PC-9 (cell line): ENCODE results near the gene MRPS27.

Experiments used
- CTCF ChIP-seq: fragments of 200-600 bp; sonication (generic); conservative IDR thresholded peaks from 2 replicates; pipeline ENCODE4 v1.6.1; 2017; ENCODE audit warnings: mixed run types, antibody characterized with exemption, mild to moderate bottlenecking, moderate library complexity
- EZH2 ChIP-seq: fragments of 200-600 bp; sonication (generic); IDR thresholded peaks from 2 replicates; pipeline ENCODE4 v1.8.0; 2017; ENCODE audit warnings: antibody characterized with exemption, low read depth

GRCh38 chr5:72244862-72245371 is 75.1 kb downstream of the MRPS27 start:
- TF ChIP-seq EZH2 (no peak), CTCF (peak; percentile 50)
